Epithelial cell of prostate (primary cell): ENCODE measurements around the gene PDE6B.

ENCODE experiments used
- DNase-seq: peaks from one replicate; pipeline ENCODE4 v3.0.0-alpha.2; 2011; ENCODE audit warnings: low read depth, low spot score
- H3K27ac ChIP-seq: fragments of 450-650 bp; 2 replicates; pipeline ENCODE4 v1.5.1; 2017; ENCODE audit warnings: mild to moderate bottlenecking

The PDE6B gene

DNA sequence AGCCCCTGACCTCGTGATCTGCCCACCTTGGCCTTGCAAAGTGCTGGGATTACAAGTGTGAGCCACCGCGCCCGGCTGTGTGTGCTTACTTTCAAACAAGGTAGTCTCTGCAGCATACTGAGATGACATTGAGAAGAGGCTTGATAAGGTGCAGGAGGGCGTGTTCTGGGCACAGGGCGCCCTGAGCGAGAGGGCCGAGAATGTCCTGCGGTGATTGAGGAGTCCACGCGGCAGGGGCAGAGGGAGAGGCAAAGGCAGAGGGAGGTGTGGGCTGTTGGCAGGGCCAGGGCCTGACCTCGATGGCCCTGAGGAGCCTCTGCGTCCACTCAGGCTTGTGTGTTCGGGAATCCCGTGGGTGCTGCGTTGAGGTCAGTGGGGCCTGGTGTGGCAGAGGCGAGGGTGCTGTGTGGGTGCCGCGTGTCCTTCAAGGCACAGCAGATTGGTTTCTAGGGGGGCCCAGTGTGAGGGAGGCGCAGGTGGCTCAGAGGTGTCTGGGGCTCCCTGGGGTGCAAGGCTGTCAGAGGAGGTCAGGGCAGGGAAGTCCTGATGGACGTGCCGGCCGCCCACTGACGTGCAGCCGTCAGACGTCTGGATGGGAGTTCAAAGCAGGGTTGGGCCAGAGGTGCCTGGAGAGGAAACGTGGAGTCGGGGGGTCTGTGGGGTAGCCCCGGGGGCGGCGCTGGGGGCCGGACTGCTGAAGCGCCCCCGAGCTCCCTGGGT is 92.4 kb downstream of the PDE6B start:
- DNase-seq = no peak
- H3K27ac ChIP-seq = no peak overlapping the region

GRCh38 chr4:718460-718859 is 93.1 kb downstream of the PDE6B start:
- H3K27ac ChIP-seq = no peak overlapping the region
- DNase-seq = no peak
